Thoracic aorta (tissue), 2 donors: ENCODE measurements around the gene DYNC1H1. TPM values are rescaled to one million over a fixed set of nuclear protein-coding genes. Genes with fewer than 3 reads are reported as not detected.

Source experiments
- ATAC-seq: fragments of 150-250 bp; one replicate; pipeline ENCODE4 v1.8.0; 2017; ENCODE audit warnings: low read depth; ENCODE audit not compliant: insufficient number of reproducible peaks, low FRiP score
- DNase-seq: peaks from one replicate; pipeline ENCODE4 v3.0.0-alpha.2; 2020; ENCODE audit warnings: low spot score
- H3K27ac ChIP-seq, 2 donors: fragments of 200-600 bp; sonication (generic); 1 replicate in 1 of 2; 2 replicates in 1 of 2; pipeline ENCODE4 v1.5.1; 2016; ENCODE audit warnings: mild to moderate bottlenecking in 2 of 2, moderate library complexity in 2 of 2
- H3K27me3 ChIP-seq: fragments of 200-600 bp; sonication (generic); replicated peaks from 2 replicates; pipeline ENCODE4 v1.6.0; 2016; ENCODE audit warnings: mild to moderate bottlenecking; ENCODE audit not compliant: insufficient read depth
- H3K36me3 ChIP-seq: fragments of 200-600 bp; sonication (generic); one replicate; pipeline ENCODE4 v1.5.1; 2016
- H3K4me1 ChIP-seq, 2 donors: fragments of 200-600 bp; sonication (generic); 1 replicate in 1 of 2; 2 replicates in 1 of 2; pipeline versions ENCODE4 v1.5.1 to v1.6.0; 2016; ENCODE audit warnings: low read depth in 2 of 2, mild to moderate bottlenecking in 1 of 2; ENCODE audit not compliant: control insufficient read depth in 1 of 2
- H3K4me3 ChIP-seq: fragments of 200-600 bp; sonication (generic); 2 replicates; pipeline ENCODE4 v1.5.1; 2016; ENCODE audit warnings: mild to moderate bottlenecking
- H3K9me3 ChIP-seq: fragments of 200-600 bp; sonication (generic); 2 replicates; pipeline ENCODE4 v1.5.1; 2016
- CTCF ChIP-seq: fragments of 200-600 bp; sonication (generic); IDR thresholded peaks from one replicate; pipeline ENCODE4 v1.5.1; 2019; ENCODE audit warnings: antibody characterized with exemption
- total RNA-seq, 2 donors: library from RNA; depleted of rRNA; stranded (reverse); fragments of >200 nt; gene quantifications; one replicate each; pipeline versions ENCODE4 v1.1.0 to v1.2.3, GENCODE V29; 2016

The DYNC1H1 gene
- total RNA-seq, 2 donors from 2014 or later: 517 to 555 TPM

DNA sequence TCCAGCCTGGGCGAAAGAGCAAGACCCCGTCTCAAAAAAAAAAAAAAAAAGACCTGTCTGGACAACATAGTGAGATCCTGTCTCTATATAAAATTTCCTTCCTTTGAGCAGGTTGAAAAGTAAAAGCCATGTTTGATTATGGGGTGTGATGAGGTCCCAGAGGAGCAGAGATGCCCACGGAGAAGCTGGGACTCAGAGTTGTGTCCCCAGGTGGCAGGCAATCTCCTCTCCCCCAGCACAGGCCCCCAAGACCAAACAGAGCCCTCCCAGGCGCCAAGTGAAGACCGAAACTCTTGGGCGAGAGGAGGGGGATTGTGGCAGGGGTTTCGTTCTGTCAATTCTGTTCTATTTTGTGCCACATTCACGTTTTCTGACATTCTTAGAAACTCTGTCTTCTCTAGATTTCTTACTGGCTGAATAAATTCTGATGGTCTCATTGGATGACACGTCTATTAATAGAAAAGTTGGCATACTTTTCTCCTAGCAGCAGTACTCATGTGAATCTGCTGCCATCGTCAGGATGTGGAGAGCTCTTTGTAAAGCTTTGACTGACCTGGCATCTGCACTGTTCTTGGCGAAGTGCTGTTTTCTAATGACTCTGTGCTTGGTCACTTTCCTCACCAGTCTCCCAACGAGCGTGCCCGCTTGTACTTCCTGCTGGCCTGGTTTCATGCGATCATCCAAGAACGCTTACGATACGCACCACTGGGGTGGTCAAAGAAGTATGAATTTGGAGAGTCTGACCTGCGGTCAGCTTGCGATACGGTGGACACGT, 79.1 kb downstream of the DYNC1H1 start:
- TF ChIP-seq CTCF: no peak
- H3K27ac ChIP-seq: no peak overlapping the region
- no peak overlapping the region for H3K4me3 ChIP-seq
- H3K4me1 ChIP-seq: peaks cover 0 to 12% of the 10 kb centered on the region in 2 donors
- DNase-seq (no peak), ATAC-seq (no peak)
- H3K9me3 ChIP-seq: no peaks in the 10 kb centered on the region
- no peaks in the 10 kb centered on the region for H3K27me3 ChIP-seq
- H3K36me3 ChIP-seq: peaks cover 78% of the 10 kb centered on the region

- Histone ChIP-seq H3K4me3 (no peak overlapping the region), H3K36me3 (peaks cover 78% of the 10 kb centered on the region), H3K4me1 (peaks cover 0 to 12% of the 10 kb centered on the region in 2 donors), H3K27me3 (no peaks in the 10 kb centered on the region), H3K27ac (no peak overlapping the region), H3K9me3 (no peaks in the 10 kb centered on the region)
- ATAC-seq (no peak), DNase-seq (no peak)
- no peak for TF ChIP-seq CTCF
Measured at GRCh38 chr14:102044566-102044965, 80.2 kb downstream of the DYNC1H1 start.

DNA sequence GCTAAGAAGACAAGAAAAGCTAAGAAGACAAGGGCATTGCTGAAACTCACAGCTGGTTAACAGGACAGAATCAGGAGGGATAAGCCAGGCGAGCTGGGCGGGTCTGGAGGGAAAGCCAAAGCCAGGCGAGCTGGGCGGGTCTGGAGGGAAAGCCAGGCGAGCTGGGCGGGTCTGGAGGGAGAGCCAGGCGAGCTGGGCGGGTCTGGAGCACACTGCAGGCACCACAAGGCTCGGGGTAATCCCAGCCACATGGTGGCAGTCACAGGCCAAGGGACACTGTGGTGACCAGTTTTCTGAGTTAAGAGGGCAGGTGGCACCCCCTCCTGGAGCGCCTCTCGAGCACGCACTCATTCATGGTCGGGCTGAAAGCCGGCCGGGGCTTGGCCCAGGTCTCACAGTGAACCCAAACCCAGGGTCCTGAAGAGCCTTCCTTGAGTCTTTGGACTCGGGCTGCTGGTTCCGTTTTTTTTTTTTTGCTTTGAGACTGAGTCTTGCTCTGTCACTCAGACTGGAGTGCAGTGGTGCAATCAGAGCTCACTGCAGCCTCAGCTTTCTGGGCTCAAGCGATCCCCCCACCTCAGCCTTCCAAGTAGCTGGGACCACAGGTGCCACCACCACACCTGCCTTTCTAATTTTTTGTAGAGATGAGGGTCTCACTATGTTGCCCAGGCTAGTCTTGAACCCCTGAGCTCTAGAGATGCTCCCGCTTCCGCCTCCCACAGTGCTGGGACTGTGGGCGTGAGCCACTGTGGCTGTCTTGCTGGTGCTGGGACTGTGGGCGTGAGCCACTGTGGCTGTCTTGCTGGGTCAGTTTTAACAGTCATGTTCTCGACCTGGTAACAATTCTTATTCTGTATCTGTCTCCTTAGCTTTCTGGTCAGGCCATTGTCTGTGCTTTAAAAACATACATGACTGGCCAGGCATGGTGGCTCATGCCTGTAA, 82.2 kb downstream of the DYNC1H1 start:
- Histone ChIP-seq H3K4me3 (no peak overlapping the region), H3K9me3 (no peaks in the 10 kb centered on the region), H3K4me1 (peaks cover 0 to 12% of the 10 kb centered on the region in 2 donors), H3K27me3 (no peaks in the 10 kb centered on the region), H3K36me3 (peaks cover 76% of the 10 kb centered on the region), H3K27ac (no peak overlapping the region)
- ATAC-seq (peak; percentile 52), DNase-seq (peak; percentile 65)
- peak; percentile 51 for TF ChIP-seq CTCF

DNA sequence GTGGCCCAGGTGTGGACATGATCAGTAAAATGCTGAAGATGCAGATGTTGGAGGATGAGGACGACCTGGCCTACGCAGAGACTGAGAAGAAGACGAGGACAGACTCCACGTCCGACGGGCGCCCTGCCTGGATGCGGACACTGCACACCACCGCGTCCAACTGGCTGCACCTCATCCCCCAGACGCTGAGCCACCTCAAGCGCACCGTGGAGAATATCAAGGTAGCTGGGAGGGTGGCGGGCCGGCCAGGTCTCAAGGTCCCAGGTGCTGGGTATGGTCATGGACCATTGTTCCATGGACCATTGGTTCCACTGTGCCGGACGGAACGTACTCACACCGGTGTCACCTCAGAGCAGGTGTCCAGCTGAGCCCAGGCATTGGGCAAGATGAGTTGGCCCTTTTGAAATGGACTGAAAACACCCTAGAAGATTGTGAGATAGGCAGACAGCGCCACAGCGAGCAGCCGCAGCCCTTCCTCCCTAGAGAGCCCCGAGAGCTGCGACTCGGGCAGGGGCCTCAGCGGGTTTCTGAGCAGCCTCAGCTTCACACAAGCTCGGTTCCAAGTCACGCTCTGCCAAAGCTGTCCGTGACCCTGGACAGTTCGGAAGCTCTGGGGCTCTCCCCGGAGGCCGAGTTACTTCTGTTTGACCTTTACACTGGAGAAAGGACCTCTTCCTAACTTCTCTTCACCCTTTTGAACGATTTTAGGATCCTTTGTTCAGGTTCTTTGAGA, 83.6 kb downstream of the DYNC1H1 start:
- no peak for ATAC-seq
- TF ChIP-seq CTCF: no peak
- DNase-seq: no peak
- no peaks in the 10 kb centered on the region for H3K27me3 ChIP-seq
- H3K4me3 ChIP-seq: no peak overlapping the region
- H3K36me3 ChIP-seq: peaks cover 73% of the 10 kb centered on the region
- peaks cover 0 to 12% of the 10 kb centered on the region in 2 donors for H3K4me1 ChIP-seq
- H3K27ac ChIP-seq: no peak overlapping the region
- H3K9me3 ChIP-seq: no peaks in the 10 kb centered on the region
